IPS DF 6.9 (cell line): Measurements from ENCODE around the gene DNM3.

Experiments used
- DNase-seq: peaks from one replicate; pipeline ENCODE4 v3.0.0-alpha.2; 2013; ENCODE audit warnings: low read depth, low spot score
- H3K27ac ChIP-seq: one replicate; pipeline ENCODE4 v1.5.1; 2013; ENCODE audit warnings: low read length, control low read depth
- H3K27me3 ChIP-seq: 2 replicates; pipeline ENCODE4 v1.6.1; 2013; ENCODE audit warnings: mild to moderate bottlenecking, low read length; ENCODE audit not compliant: control insufficient read depth, insufficient read depth
- H3K36me3 ChIP-seq: 2 replicates; pipeline ENCODE4 v1.6.1; 2013; ENCODE audit warnings: low read length; ENCODE audit not compliant: control insufficient read depth, insufficient read depth
- H3K4me1 ChIP-seq: 2 replicates; pipeline ENCODE4 v1.6.1; 2013; ENCODE audit warnings: low read length; ENCODE audit not compliant: control insufficient read depth, insufficient read depth
- H3K4me3 ChIP-seq: 2 replicates; pipeline ENCODE4 v1.5.1; 2013; ENCODE audit warnings: mild to moderate bottlenecking, low read length
- H3K9me3 ChIP-seq: 2 replicates; pipeline ENCODE4 v1.6.1; 2013; ENCODE audit warnings: low read length, inconsistent platforms; ENCODE audit not compliant: control insufficient read depth, insufficient read depth
- WGBS: extraction: QIAGEN DNeasy Blood & Tissue Kit; methylation state at CpG from one replicate; pipeline ENCODE4 v1.1.7; 2013; ENCODE audit warnings: mixed read lengths, missing lambda C conversion rate; ENCODE audit not compliant: insufficient read length, insufficient coverage; 5-methylcytosine and 5-hydroxymethylcytosine counted together

The DNM3 gene

GRCh38 chr1:171800851-171801250 lies 40.4 kb upstream of the DNM3 start:
- Histone ChIP-seq H3K27me3 (no peaks in the 10 kb centered on the region), H3K4me1 (peaks cover 3% of the 10 kb centered on the region; the same call in 1 of the 2 replicates), H3K9me3 (no peaks in the 10 kb centered on the region), H3K27ac (no peak overlapping the region), H3K4me3 (no peak overlapping the region), H3K36me3 (peaks cover 9% of the 10 kb centered on the region; the same call in 1 of the 2 replicates)
- WGBS: no CpG with 5 or more reads among the region's 3 CpGs
- DNase-seq: no peak

GRCh38 chr1:171801487-171801891 lies 39.8 kb upstream of the DNM3 start:
- Histone ChIP-seq H3K9me3 (no peaks in the 10 kb centered on the region), H3K27me3 (no peaks in the 10 kb centered on the region), H3K4me3 (no peak overlapping the region), H3K27ac (no peak overlapping the region), H3K4me1 (peaks cover 3% of the 10 kb centered on the region; the same call in 1 of the 2 replicates), H3K36me3 (peaks cover 5% of the 10 kb centered on the region; the same call in 1 of the 2 replicates)
- peak; percentile 48 for DNase-seq
- no CpG with 5 or more reads among the region's 2 CpGs for WGBS

GRCh38 chr1:171802207-171802606 lies 39.1 kb upstream of the DNM3 start:
- Histone ChIP-seq H3K4me3 (no peak overlapping the region), H3K36me3 (no peaks in the 10 kb centered on the region), H3K9me3 (no peaks in the 10 kb centered on the region), H3K27ac (no peak overlapping the region), H3K4me1 (peaks cover 3% of the 10 kb centered on the region; the same call in 1 of the 2 replicates), H3K27me3 (no peaks in the 10 kb centered on the region)
- no CpG with 5 or more reads among the region's 3 CpGs for WGBS
- no peak for DNase-seq

- peaks cover 3% of the 10 kb centered on the region; the same call in 1 of the 2 replicates for H3K4me1 ChIP-seq
- H3K9me3 ChIP-seq: no peaks in the 10 kb centered on the region
- H3K36me3 ChIP-seq: no peaks in the 10 kb centered on the region
- WGBS: no CpG with 5 or more reads among the region's 2 CpGs
- no peaks in the 10 kb centered on the region for H3K27me3 ChIP-seq
- no peak for DNase-seq
- no peak overlapping the region for H3K27ac ChIP-seq
- H3K4me3 ChIP-seq: no peak overlapping the region
Observed at GRCh38 chr1:171803045-171803444, 38.3 kb upstream of the DNM3 start.

- no peak for DNase-seq
- no peaks in the 10 kb centered on the region for H3K36me3 ChIP-seq
- no peak overlapping the region for H3K27ac ChIP-seq
- no peak overlapping the region for H3K4me3 ChIP-seq
- no CpG with 5 or more reads among the region's 17 CpGs for WGBS
- H3K9me3 ChIP-seq: no peaks in the 10 kb centered on the region
- H3K27me3 ChIP-seq: no peaks in the 10 kb centered on the region
- peaks cover 3% of the 10 kb centered on the region; the same call in 1 of the 2 replicates for H3K4me1 ChIP-seq
Observed at GRCh38 chr1:171803461-171804022, 37.8 kb upstream of the DNM3 start.

GRCh38 chr1:171805395-171806115 lies 35.7 kb upstream of the DNM3 start:
- Histone ChIP-seq H3K36me3 (no peaks in the 10 kb centered on the region), H3K27me3 (no peaks in the 10 kb centered on the region), H3K4me3 (no peak overlapping the region), H3K27ac (no peak overlapping the region), H3K9me3 (no peaks in the 10 kb centered on the region), H3K4me1 (peaks cover 3% of the 10 kb centered on the region; the same call in 1 of the 2 replicates)
- WGBS: no CpG with 5 or more reads among the region's 9 CpGs
- DNase-seq: no peak

- Histone ChIP-seq H3K27ac (no peak overlapping the region), H3K9me3 (no peaks in the 10 kb centered on the region), H3K36me3 (no peaks in the 10 kb centered on the region), H3K27me3 (no peaks in the 10 kb centered on the region), H3K4me1 (0 out of 2 replicates have a peak, but pooled peaks cover 1% of the 10 kb centered on the region), H3K4me3 (no peak overlapping the region)
- WGBS: no CpG with 5 or more reads among the region's 4 CpGs
- no peak for DNase-seq
Observed at GRCh38 chr1:171807556-171807955, 33.7 kb upstream of the DNM3 start.

- H3K9me3 ChIP-seq: no peaks in the 10 kb centered on the region
- no peak for DNase-seq
- H3K27ac ChIP-seq: no peak overlapping the region
- H3K4me1 ChIP-seq: no peaks in the 10 kb centered on the region
- H3K27me3 ChIP-seq: no peaks in the 10 kb centered on the region
- no peak overlapping the region for H3K4me3 ChIP-seq
- no CpG with 5 or more reads among the region's 2 CpGs for WGBS
- H3K36me3 ChIP-seq: no peaks in the 10 kb centered on the region
Observed at GRCh38 chr1:171809834-171810233, 31.5 kb upstream of the DNM3 start.

GRCh38 chr1:171811672-171812071 lies 29.6 kb upstream of the DNM3 start:
- no peak for DNase-seq
- Histone ChIP-seq H3K27ac (no peak overlapping the region), H3K4me3 (no peak overlapping the region), H3K36me3 (no peaks in the 10 kb centered on the region), H3K4me1 (no peaks in the 10 kb centered on the region), H3K9me3 (no peaks in the 10 kb centered on the region), H3K27me3 (no peaks in the 10 kb centered on the region)

- DNase-seq: no peak
- no CpG with 5 or more reads among the region's 2 CpGs for WGBS
- no peak overlapping the region for H3K27ac ChIP-seq
- peaks cover 3% of the 10 kb centered on the region for H3K4me1 ChIP-seq
- no peaks in the 10 kb centered on the region for H3K36me3 ChIP-seq
- no peak overlapping the region for H3K4me3 ChIP-seq
- H3K9me3 ChIP-seq: no peaks in the 10 kb centered on the region
- H3K27me3 ChIP-seq: no peaks in the 10 kb centered on the region
Observed at GRCh38 chr1:171814692-171815091, 26.6 kb upstream of the DNM3 start.
